Keratinocyte (primary cell): ENCODE results near the gene TRAM2. TPM values are rescaled to one million over a fixed set of nuclear protein-coding genes. Genes with fewer than 3 reads are reported as not detected.
A peak's percentile ranks its signal among the peaks of the same experiment; 100 is the strongest.

Experiments
- DNase-seq: peaks from one replicate; pipeline ENCODE4 v3.0.0-alpha.2; 2011; ENCODE audit warnings: low read depth, missing footprints, low spot score
- FAIRE-seq: peaks from 2 replicates; lab custom pipeline; 2011; peaks lifted over from hg19 to GRCh38; lab: Jason Lieb, UNC
- H2AFZ ChIP-seq: 2 replicates; pipeline ENCODE4 v1.6.0; 2012; ENCODE audit warnings: low read length, control low read depth, inconsistent platforms; ENCODE audit not compliant: control insufficient read depth
- H3K27ac ChIP-seq: 2 replicates; pipeline ENCODE4 v1.5.1; 2011; ENCODE audit warnings: low read length; ENCODE audit not compliant: control insufficient read depth, insufficient read depth
- H3K27me3 ChIP-seq: 3 replicates; pipeline ENCODE4 v1.6.0; 2011; ENCODE audit warnings: low read length; ENCODE audit not compliant: control insufficient read depth, insufficient read depth; ENCODE audit errors: extremely low read depth
- H3K36me3 ChIP-seq, 2 experiments: 2 replicates in 1 of 2; 3 replicates in 1 of 2; pipeline ENCODE4 v1.5.1; 2011; ENCODE audit warnings: low read length in 2 of 2, mild to moderate bottlenecking in 1 of 2; ENCODE audit not compliant: control insufficient read depth in 2 of 2, insufficient read depth in 2 of 2; ENCODE audit errors: extremely low read depth in 1 of 2
- H3K4me1 ChIP-seq: 3 replicates; pipeline ENCODE4 v1.5.1; 2011; ENCODE audit warnings: low read length; ENCODE audit not compliant: control insufficient read depth, insufficient read depth; ENCODE audit errors: extremely low read depth
- H3K4me2 ChIP-seq: 3 replicates; pipeline ENCODE4 v1.6.0; 2011; ENCODE audit warnings: low read depth, low read length; ENCODE audit not compliant: control insufficient read depth, insufficient read depth; ENCODE audit errors: extremely low read depth
- H3K4me3 ChIP-seq, 3 experiments: fragments of 200-600 bp in 1 of 3; sonication (generic) in 1 of 3; 2 replicates in 2 of 3; 3 replicates in 1 of 3; pipeline ENCODE4 v1.5.1; 2011 to 2016; ENCODE audit warnings: low read length in 3 of 3, mild to moderate bottlenecking in 3 of 3, control low read depth in 2 of 3, inconsistent platforms in 1 of 3, low read depth in 1 of 3, mixed read lengths in 1 of 3, mixed run types in 1 of 3, moderate library complexity in 1 of 3; ENCODE audit not compliant: control insufficient read depth in 2 of 3, insufficient read depth in 2 of 3; ENCODE audit errors: extremely low read depth in 1 of 3
- H3K79me2 ChIP-seq: 2 replicates; pipeline ENCODE4 v1.6.0; 2012; ENCODE audit warnings: low read length; ENCODE audit not compliant: control insufficient read depth, insufficient read depth
- H3K9ac ChIP-seq: 3 replicates; pipeline ENCODE4 v1.6.0; 2011; ENCODE audit warnings: low read length; ENCODE audit not compliant: control insufficient read depth, insufficient read depth; ENCODE audit errors: extremely low read depth
- H3K9me1 ChIP-seq: 3 replicates; pipeline ENCODE4 v1.6.0; 2011; ENCODE audit warnings: low read length; ENCODE audit not compliant: control insufficient read depth, insufficient read depth; ENCODE audit errors: extremely low read depth
- H3K9me3 ChIP-seq: 2 replicates; pipeline ENCODE4 v1.5.1; 2012; ENCODE audit warnings: low read depth, low read length; ENCODE audit not compliant: control insufficient read depth
- H4K20me1 ChIP-seq: 3 replicates; pipeline ENCODE4 v1.6.0; 2011; ENCODE audit warnings: low read length; ENCODE audit not compliant: control insufficient read depth, insufficient read depth; ENCODE audit errors: extremely low read depth
- CTCF ChIP-seq, 3 experiments: IDR thresholded peaks in 1 of 3; conservative IDR thresholded peaks in 1 of 3; optimal IDR thresholded peaks in 1 of 3; 2 replicates in 2 of 3; 3 replicates in 1 of 3; pipeline versions ENCODE3 to v1.5.1; 2011; ENCODE audit warnings: low read length in 3 of 3, mild to moderate bottlenecking in 3 of 3, moderate library complexity in 2 of 3, control low read depth in 1 of 3, inconsistent platforms in 1 of 3; ENCODE audit not compliant: insufficient read depth in 2 of 3; ENCODE audit errors: extremely low read depth in 1 of 3
- EZH2 ChIP-seq: IDR thresholded peaks from one replicate; pipeline ENCODE4 v1.6.1; 2012; ENCODE audit warnings: inconsistent platforms, mild to moderate bottlenecking, low read length, moderate library complexity
- dilution Hi-C: fragments of 300-500 bp; cut with MboI; formaldehyde crosslinking; loops from one replicate; pipeline ENCODE4 v1.7.0; 2020; ENCODE audit warnings: low sequenced_read_pairs; ENCODE audit not compliant: extremely low pct_ligation_motif_present
- polyA plus RNA-seq, 5 experiments: library from polyadenylated mRNA; depleted of rRNA in 3 of 5; stranded (reverse) in 3 of 5; stranded (forward) in 1 of 5; unstranded in 1 of 5; fragments of >200 nt; gene quantifications; 1 replicate in 1 of 5; 2 replicates in 3 of 5; 3 replicates in 1 of 5; pipeline versions ENCODE4 v1.2.1 to v1.2.3, GENCODE V29; 2011 to 2012; ENCODE audit warnings: missing spikeins in 2 of 5, low read depth in 1 of 5, low replicate concordance in 1 of 5

Gene TRAM2
- polyA plus RNA-seq, 1 donor (not counting 4 experiments of a cell fraction or from before 2014, with no cell fraction given): 9.2 TPM

- DNase-seq (no peak), FAIRE-seq (no peak)
- H3K27ac ChIP-seq: no peak overlapping the region
- no peak overlapping the region for H3K9ac ChIP-seq
- no peak for TF ChIP-seq EZH2
- TF ChIP-seq CTCF (optimal IDR thresholded peaks at IDR 0.05 in 1 of 3, IDR thresholded peaks at IDR 0.05 in 1 of 3, conservative IDR thresholded peaks at IDR 0.05 in 1 of 3; ENCODE audit: extremely low read depth in 1 of 3, insufficient read depth in 2 of 3, low read length in 3 of 3): no peak
- no peak overlapping the region for H3K4me2 ChIP-seq
- no peaks in the 10 kb centered on the region for H3K27me3 ChIP-seq
- H3K9me1 ChIP-seq: no peaks in the 10 kb centered on the region
- no peaks in the 10 kb centered on the region for H3K79me2 ChIP-seq
- no peaks in the 10 kb centered on the region for H3K9me3 ChIP-seq
- dilution Hi-C loops: no loop called here
- H2AFZ ChIP-seq: no peak overlapping the region
- no peak overlapping the region for H3K4me3 ChIP-seq
- peaks cover 10% of the 10 kb centered on the region for H3K4me1 ChIP-seq
- H4K20me1 ChIP-seq: no peaks in the 10 kb centered on the region
- H3K36me3 ChIP-seq: no peaks in the 10 kb centered on the region
Observed at GRCh38 chr6:52591832-52592231, 15.0 kb upstream of the TRAM2 start.

- Histone ChIP-seq H3K36me3 (no peaks in the 10 kb centered on the region), H3K4me1 (peaks cover 10% of the 10 kb centered on the region), H3K27ac (no peak overlapping the region), H3K4me2 (no peak overlapping the region), H3K79me2 (no peaks in the 10 kb centered on the region), H3K4me3 (no peak overlapping the region), H3K27me3 (no peaks in the 10 kb centered on the region), H3K9me1 (no peaks in the 10 kb centered on the region), H3K9me3 (no peaks in the 10 kb centered on the region), H4K20me1 (no peaks in the 10 kb centered on the region), H2AFZ (no peak overlapping the region), H3K9ac (no peak overlapping the region)
- TF ChIP-seq CTCF (optimal IDR thresholded peaks at IDR 0.05 in 1 of 3, IDR thresholded peaks at IDR 0.05 in 1 of 3, conservative IDR thresholded peaks at IDR 0.05 in 1 of 3; ENCODE audit: extremely low read depth in 1 of 3, insufficient read depth in 2 of 3, low read length in 3 of 3): peak in 1 of 3 experiments; percentile 13
- TF ChIP-seq EZH2: no peak
- FAIRE-seq: no peak
- dilution Hi-C loops: no loop called here
- no peak for DNase-seq
Observed at GRCh38 chr6:52590152-52590891, 13.5 kb upstream of the TRAM2 start.
